Kidney (tissue), 14 donors: ENCODE results near the gene ACAA1. TPM values are rescaled to one million over a fixed set of nuclear protein-coding genes. Genes with fewer than 3 reads are reported as not detected.
"Not testable (repeated sequence)": the region's sequence is repeated elsewhere in the genome, so short reads cannot be mapped to it uniquely, and the experiment has no call there.

Source experiments
- DNase-seq, 5 donors: peaks; one replicate each; pipeline ENCODE4 v3.0.0-alpha.2; 2013 to 2020
- FAIRE-seq: peaks from 2 replicates; lab custom pipeline; 2012; peaks lifted over from hg19 to GRCh38; lab: Jason Lieb, UNC
- H3K27ac ChIP-seq, 2 donors: one replicate each; pipeline ENCODE4 v1.7.0; 2013; ENCODE audit warnings: low read depth in 2 of 2, low read length in 2 of 2, inconsistent platforms in 1 of 2
- H3K27me3 ChIP-seq: one replicate; pipeline ENCODE4 v1.7.1; 2013; ENCODE audit warnings: low read length, inconsistent platforms; ENCODE audit not compliant: control insufficient read depth, insufficient read depth
- H3K36me3 ChIP-seq, 3 donors: one replicate each; pipeline versions ENCODE4 v1.7.0 to v1.7.1; 2013; ENCODE audit warnings: low read length in 3 of 3, control low read depth in 1 of 3, inconsistent platforms in 1 of 3; ENCODE audit not compliant: insufficient read depth in 3 of 3, control insufficient read depth in 2 of 3
- H3K4me1 ChIP-seq, 3 donors: one replicate each; pipeline versions ENCODE4 v1.7.0 to v1.7.1; 2013; ENCODE audit warnings: low read length in 3 of 3, inconsistent platforms in 1 of 3, low read depth in 1 of 3; ENCODE audit not compliant: control insufficient read depth in 2 of 3, insufficient read depth in 2 of 3
- H3K4me3 ChIP-seq, 3 donors: one replicate each; pipeline versions ENCODE4 v1.7.0 to v1.8.1; 2013; ENCODE audit warnings: low read length in 3 of 3, control low read depth in 1 of 3, inconsistent platforms in 1 of 3
- H3K9ac ChIP-seq, 3 donors: one replicate each; pipeline versions ENCODE4 v1.7.0 to v1.7.1; 2013; ENCODE audit warnings: low read length in 3 of 3, control low read depth in 1 of 3, inconsistent platforms in 1 of 3
- H3K9me3 ChIP-seq, 3 donors: one replicate each; pipeline versions ENCODE4 v1.7.0 to v1.7.1; 2013; ENCODE audit warnings: low read length in 3 of 3, control low read depth in 1 of 3, inconsistent platforms in 1 of 3; ENCODE audit not compliant: control insufficient read depth in 2 of 3, insufficient read depth in 1 of 3
- CTCF ChIP-seq: IDR thresholded peaks from 3 replicates; pipeline ENCODE4 v1.5.1; 2012; ENCODE audit warnings: mild to moderate bottlenecking, moderate library complexity, borderline replicate concordance; ENCODE audit not compliant: insufficient read depth; ENCODE audit errors: extremely low read depth
- intact Hi-C: fragments of 100-400 bp; cut with DNase I; formaldehyde crosslinking; loops from one replicate; pipeline ENCODE4 v1.11.1; 2022
- polyA plus RNA-seq: library from polyadenylated mRNA; stranded (reverse); fragments of 350-450 nt; fragmentation: Illumina TruSeq; extraction: RNeasy Lipid Tissue Mini Kit (QIAGEN cat#74804); gene quantifications from one replicate; pipeline ENCODE4 v1.2.3, GENCODE V29; 2014; ENCODE audit warnings: low read depth, low replicate concordance; ENCODE audit not compliant: insufficient read depth
- total RNA-seq: library from RNA; stranded (reverse); fragmentation: NEBNext Ultra II Directional; extraction: Animal tissue kit (Norgen Biotek cat#: 25700); gene quantifications from one replicate; pipeline ENCODE4 v1.2.1, GENCODE V29; 2021
- donor health status: control.
- donor health status: control.
- donor health status: control.
- donor health status: control.
- donor health status: control.
- donor health status: DM: yes; HTN: yes; CAD: no.
- donor health status: Normal renal cell carcinoma (clear cell type).

Gene ACAA1
- total and polyA plus RNA-seq, 2 donors from 2014 or later = 90.0 to 566 TPM

- no peak for TF ChIP-seq CTCF
- peak within 1 kb of the TSS; percentile 85 to 97 for H3K27ac ChIP-seq
- H3K27me3 ChIP-seq = no peaks in the 10 kb centered on the region
- H3K4me1 ChIP-seq = peaks cover 0 to 30% (median 26%) of the 10 kb centered on the region in 3 donors
- H3K9me3 ChIP-seq = no peaks in the 10 kb centered on the region
- H3K36me3 ChIP-seq = peaks cover 3 to 21% (median 9%) of the 10 kb centered on the region in 3 donors
- H3K9ac ChIP-seq = peak within 1 kb of the TSS; percentile 51 to 76 (median 72)
- peak within 1 kb of the TSS; percentile 74 to 85 (median 82) for H3K4me3 ChIP-seq
- FAIRE-seq (no peak), DNase-seq (peak; percentile 69 to 95 (median 79))
- intact Hi-C loops = no loop called here
These were observed 1.6 kb upstream of the ACAA1 start, which contains the start of gene MYD88 for GRCh38 chr3:38138349-38139190. Gene MYD88 (plus strand): TSS chr3:38138661. CDS start chr3:38138701, 40 bp downstream.

- intact Hi-C loops = no loop called here
- peak overlapping the region; percentile 74 to 85 (median 82) for H3K4me3 ChIP-seq
- no peaks in the 10 kb centered on the region for H3K27me3 ChIP-seq
- peak in 3 of 5 donors; percentile 22 to 74 (median 39) for DNase-seq
- peak overlapping the region; percentile 51 to 76 (median 72) for H3K9ac ChIP-seq
- no peak for TF ChIP-seq CTCF
- H3K4me1 ChIP-seq = peaks cover 0 to 35% (median 32%) of the 10 kb centered on the region in 3 donors
- no peaks in the 10 kb centered on the region for H3K9me3 ChIP-seq
- FAIRE-seq = no peak
- peak overlapping the region; percentile 85 to 97 for H3K27ac ChIP-seq
- H3K36me3 ChIP-seq = peaks cover 3 to 25% (median 13%) of the 10 kb centered on the region in 3 donors
These were observed 855 bp upstream of the ACAA1 start for GRCh38 chr3:38137615-38138348.

GRCh38 chr3:38136393-38136776 lies 542 bp downstream of the ACAA1 start:
- no peak for TF ChIP-seq CTCF
- peak in 2 of 5 donors; percentile 60 to 77 for DNase-seq
- Histone ChIP-seq H3K27me3 (no peaks in the 10 kb centered on the region), H3K36me3 (peaks cover 3 to 37% (median 19%) of the 10 kb centered on the region in 3 donors), H3K9ac (peak overlapping the region; percentile 54 to 80 (median 80)), H3K4me3 (peak overlapping the region; percentile 70 to 82 (median 72)), H3K9me3 (no peaks in the 10 kb centered on the region), H3K4me1 (peaks cover 0 to 42% (median 41%) of the 10 kb centered on the region in 3 donors), H3K27ac (peak overlapping the region; percentile 59 to 73)
- FAIRE-seq = no peak
- intact Hi-C loops = no loop called here

- peaks cover 0 to 47% (median 42%) of the 10 kb centered on the region in 3 donors for H3K4me1 ChIP-seq
- H3K27me3 ChIP-seq, intact Hi-C loops: not testable (repeated sequence)
These were observed 1.2 kb downstream of the ACAA1 start for GRCh38 chr3:38135621-38136277.

GRCh38 chr3:38134517-38135143 lies 2.3 kb downstream of the ACAA1 start:
- Histone ChIP-seq H3K27ac (peak overlapping the region; percentile 47 to 74), H3K4me1 (peaks cover 0 to 53% (median 39%) of the 10 kb centered on the region in 3 donors), H3K4me3 (peak overlapping the region in 2 of 3 donors; percentile 72 to 82), H3K36me3 (peaks cover 5 to 44% (median 19%) of the 10 kb centered on the region in 3 donors), H3K9ac (peak overlapping the region in 1 of 3 donors; percentile 80)
- H3K27me3 ChIP-seq, intact Hi-C loops, FAIRE-seq, H3K9me3 ChIP-seq, DNase-seq: not testable (repeated sequence)

More at GRCh38 chr3:38135621-38136277, 1.2 kb downstream of the ACAA1 start:
- Histone ChIP-seq H3K36me3 (peaks cover 5 to 37% (median 15%) of the 10 kb centered on the region in 3 donors), H3K27ac (peak overlapping the region in 1 of 2 donors; percentile 59), H3K4me3 (peak overlapping the region; percentile 70 to 82 (median 72)), H3K9ac (peak overlapping the region in 2 of 3 donors; percentile 54 to 80)
- H3K9me3 ChIP-seq, FAIRE-seq, DNase-seq: not testable (repeated sequence)
